Measurements from ENCODE around the gene FAHD2A.
"Not testable (repeated sequence)": the region's sequence is repeated elsewhere in the genome, so short reads cannot be mapped to it uniquely, and the experiment has no call there.

FAHD2A gene

DNA sequence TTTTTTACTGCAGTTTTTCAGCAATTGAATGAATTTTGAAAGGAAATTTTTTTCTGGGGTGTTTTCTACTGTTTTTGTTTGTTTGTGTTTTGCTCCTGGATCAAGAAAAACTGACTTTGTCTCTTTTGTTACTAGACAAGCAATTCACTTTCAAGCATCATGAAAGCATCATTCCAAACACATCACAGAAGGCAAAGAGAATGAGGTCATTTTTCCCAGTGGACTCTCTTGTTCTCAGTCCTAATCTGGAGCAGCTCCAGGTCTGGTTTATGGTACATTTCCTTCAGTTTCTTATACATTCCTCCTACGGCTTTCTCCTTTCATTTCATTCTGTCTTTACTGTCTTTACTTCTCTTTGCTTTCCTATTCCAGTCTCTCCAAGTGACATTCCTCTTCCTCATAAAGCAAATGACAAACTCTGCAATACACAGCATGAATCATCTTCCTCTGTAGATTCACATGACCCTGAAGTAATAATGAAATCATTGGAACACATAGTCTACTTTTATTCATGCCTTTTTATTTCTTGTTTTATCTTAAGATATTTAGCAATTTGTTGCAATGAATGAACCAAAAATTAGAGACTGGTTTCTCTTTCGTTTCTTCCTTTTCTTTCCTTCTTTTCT is 40.1 kb downstream of the FAHD2A start:
- not testable (repeated sequence) for DNase-seq

- DNase-seq = not testable (repeated sequence)
Measured at GRCh38 chr2:95445317-95445716, 42.8 kb downstream of the FAHD2A start.

- not testable (repeated sequence) for DNase-seq
Measured at GRCh38 chr2:95463292-95463691, 60.8 kb downstream of the FAHD2A start.

Data from NCI-H82 (cell line).